ENCODE measurements around the gene ADAM12.

- TF ChIP-seq POLR2AphosphoS5 (IDR thresholded peaks at IDR 0.05; ENCODE audit: borderline replicate concordance, low read depth, low read length): no peak
- TF ChIP-seq EZH2 (IDR thresholded peaks at IDR 0.05): no peak
- no peak for TF ChIP-seq FOXP2 (optimal IDR thresholded peaks at IDR 0.05; ENCODE audit: control extremely low read depth, extremely low read length, insufficient read depth)
Measured at GRCh38 chr10:126425489-126426065, 37.3 kb upstream of the ADAM12 start.

Measured in SK-N-MC (cell line).